ENCODE results near the gene LRRC37B. TPM values are rescaled to one million over a fixed set of nuclear protein-coding genes. Genes with fewer than 3 reads are reported as not detected.

The LRRC37B gene
- total and polyA plus RNA-seq, 4 donors: 1.5 to 5.9 (median 4.5) TPM

- H3K4me1 ChIP-seq (ENCODE audit: control insufficient read depth in 4 of 4, insufficient read depth in 4 of 4, low read length in 3 of 4): peaks cover 0 to 11% (median 10%) of the 10 kb centered on the region in 4 donors
- no peak for DNase-seq (ENCODE audit: low spot score)
- TF ChIP-seq RXRA (IDR thresholded peaks at IDR 0.05): no peak
- H3K27ac ChIP-seq (ENCODE audit: low read depth in 1 of 2, low read length in 2 of 2): no peak overlapping the region
- no peak overlapping the region for H3K4me3 ChIP-seq (ENCODE audit: low read depth in 1 of 3, low read length in 3 of 3)
- H3K9ac ChIP-seq (ENCODE audit: low read depth in 1 of 2, low read length in 2 of 2): no peak overlapping the region
- H3K36me3 ChIP-seq (ENCODE audit: control insufficient read depth in 4 of 4, insufficient read depth in 3 of 4, low read depth in 1 of 4, low read length in 3 of 4): no peaks in the 10 kb centered on the region
- no peaks in the 10 kb centered on the region for H3K9me3 ChIP-seq (ENCODE audit: control insufficient read depth in 4 of 4, low read length in 3 of 4)
- 97% methylated on average over 2 of the region's 2 CpGs for WGBS
- H3K27me3 ChIP-seq (ENCODE audit: control insufficient read depth in 4 of 4, insufficient read depth in 4 of 4, low read length in 3 of 4): no peaks in the 10 kb centered on the region
These were observed 2.0 kb downstream of the LRRC37B start for GRCh38 chr17:32009262-32009542.

- no peaks in the 10 kb centered on the region for H3K27me3 ChIP-seq (ENCODE audit: control insufficient read depth in 4 of 4, insufficient read depth in 4 of 4, low read length in 3 of 4)
- DNase-seq (ENCODE audit: low spot score): no peak
- peaks cover 0 to 11% (median 10%) of the 10 kb centered on the region in 4 donors for H3K4me1 ChIP-seq (ENCODE audit: control insufficient read depth in 4 of 4, insufficient read depth in 4 of 4, low read length in 3 of 4)
- H3K36me3 ChIP-seq (ENCODE audit: control insufficient read depth in 4 of 4, insufficient read depth in 3 of 4, low read depth in 1 of 4, low read length in 3 of 4): no peaks in the 10 kb centered on the region
- no peak overlapping the region for H3K27ac ChIP-seq (ENCODE audit: low read depth in 1 of 2, low read length in 2 of 2)
- no peak overlapping the region for H3K9ac ChIP-seq (ENCODE audit: low read depth in 1 of 2, low read length in 2 of 2)
- no peak for TF ChIP-seq CTCF (IDR thresholded peaks at IDR 0.05; ENCODE audit: low read depth, low read length, missing input control)
- no peak overlapping the region for H3K4me3 ChIP-seq (ENCODE audit: low read depth in 1 of 3, low read length in 3 of 3)
- WGBS: 93% methylated on average over 4 of the region's 4 CpGs
- H3K9me3 ChIP-seq (ENCODE audit: control insufficient read depth in 4 of 4, low read length in 3 of 4): no peaks in the 10 kb centered on the region
These were observed 2.9 kb downstream of the LRRC37B start for GRCh38 chr17:32010114-32010513.

GRCh38 chr17:32015245-32016013 lies 8.2 kb downstream of the LRRC37B start:
- no peak overlapping the region for H3K27ac ChIP-seq (ENCODE audit: low read depth in 1 of 2, low read length in 2 of 2)
- no peak for DNase-seq (ENCODE audit: low spot score)
- H3K4me1 ChIP-seq (ENCODE audit: control insufficient read depth in 4 of 4, insufficient read depth in 4 of 4, low read length in 3 of 4): peaks cover 0 to 1% (median 0%) of the 10 kb centered on the region in 4 donors
- H3K27me3 ChIP-seq (ENCODE audit: control insufficient read depth in 4 of 4, insufficient read depth in 4 of 4, low read length in 3 of 4): no peaks in the 10 kb centered on the region
- TF ChIP-seq FOXA2 (IDR thresholded peaks at IDR 0.05) (no peak), GABPA (IDR thresholded peaks at IDR 0.05 in 1 of 2, conservative IDR thresholded peaks at IDR 0.05 in 1 of 2) (no peak), TAF1 (conservative IDR thresholded peaks at IDR 0.05) (no peak)
- WGBS: 79% methylated on average over 9 of the region's 9 CpGs
- no peak overlapping the region for H3K4me3 ChIP-seq (ENCODE audit: low read depth in 1 of 3, low read length in 3 of 3)
- no peak overlapping the region for H3K9ac ChIP-seq (ENCODE audit: low read depth in 1 of 2, low read length in 2 of 2)
- no peaks in the 10 kb centered on the region for H3K36me3 ChIP-seq (ENCODE audit: control insufficient read depth in 4 of 4, insufficient read depth in 3 of 4, low read depth in 1 of 4, low read length in 3 of 4)
- H3K9me3 ChIP-seq (ENCODE audit: control insufficient read depth in 4 of 4, low read length in 3 of 4): no peaks in the 10 kb centered on the region

- no peak for DNase-seq (ENCODE audit: low spot score)
- H3K27me3 ChIP-seq (ENCODE audit: control insufficient read depth in 4 of 4, insufficient read depth in 4 of 4, low read length in 3 of 4): no peaks in the 10 kb centered on the region
- H3K27ac ChIP-seq (ENCODE audit: low read depth in 1 of 2, low read length in 2 of 2): no peak overlapping the region
- H3K9ac ChIP-seq (ENCODE audit: low read depth in 1 of 2, low read length in 2 of 2): no peak overlapping the region
- 85% methylated on average over 7 of the region's 7 CpGs for WGBS
- H3K4me1 ChIP-seq (ENCODE audit: control insufficient read depth in 4 of 4, insufficient read depth in 4 of 4, low read length in 3 of 4): peaks cover 0 to 1% (median 0%) of the 10 kb centered on the region in 4 donors
- TF ChIP-seq TAF1 (conservative IDR thresholded peaks at IDR 0.05): no peak
- TF ChIP-seq YY1 (IDR thresholded peaks at IDR 0.05): no peak
- no peak for TF ChIP-seq HNF4A (conservative IDR thresholded peaks at IDR 0.05)
- no peak for TF ChIP-seq HNF4G (IDR thresholded peaks at IDR 0.05)
- no peak for TF ChIP-seq CTCF (IDR thresholded peaks at IDR 0.05; ENCODE audit: low read depth, low read length, missing input control)
- TF ChIP-seq SP1 (IDR thresholded peaks at IDR 0.05): no peak
- TF ChIP-seq ATF3 (IDR thresholded peaks at IDR 0.05): no peak
- TF ChIP-seq FOXA1 (IDR thresholded peaks at IDR 0.05): no peak
- no peaks in the 10 kb centered on the region for H3K36me3 ChIP-seq (ENCODE audit: control insufficient read depth in 4 of 4, insufficient read depth in 3 of 4, low read depth in 1 of 4, low read length in 3 of 4)
- no peak overlapping the region for H3K4me3 ChIP-seq (ENCODE audit: low read depth in 1 of 3, low read length in 3 of 3)
- no peaks in the 10 kb centered on the region for H3K9me3 ChIP-seq (ENCODE audit: control insufficient read depth in 4 of 4, low read length in 3 of 4)
These were observed 9.0 kb downstream of the LRRC37B start for GRCh38 chr17:32016231-32016630.
